ENCODE measurements around the gene LRRK1. TPM values are rescaled to one million over a fixed set of nuclear protein-coding genes. Genes with fewer than 3 reads are reported as not detected.

The LRRK1 gene
- polyA plus RNA-seq, 1 donor from 2014 or later = 13.2 TPM

GRCh38 chr15:101115786-101116680, 196.9 kb downstream of the LRRK1 start:
- peak overlapping the region in 1 of 3 donors; percentile 72 for H3K27ac Mint-ChIP-seq

GRCh38 chr15:101116681-101116976, 197.5 kb downstream of the LRRK1 start:
- no peaks in the 10 kb centered on the region for H3K36me3 Mint-ChIP-seq
- H3K9me3 Mint-ChIP-seq = no peaks in the 10 kb centered on the region
- H3K27ac Mint-ChIP-seq = peak overlapping the region in 1 of 3 donors; percentile 72
- H3K4me1 Mint-ChIP-seq = peaks cover 4% of the 10 kb centered on the region in 3 donors
- no peak overlapping the region for H3K4me3 Mint-ChIP-seq
- H3K27me3 Mint-ChIP-seq = peaks cover 5% of the 10 kb centered on the region

More at GRCh38 chr15:101115786-101116680, 196.9 kb downstream of the LRRK1 start:
- no peaks in the 10 kb centered on the region for H3K9me3 Mint-ChIP-seq
- no peak overlapping the region for H3K4me3 Mint-ChIP-seq
- peaks cover 2 to 4% (median 4%) of the 10 kb centered on the region in 3 donors for H3K4me1 Mint-ChIP-seq
- peaks cover 5% of the 10 kb centered on the region for H3K27me3 Mint-ChIP-seq
- H3K36me3 Mint-ChIP-seq = peaks cover 3% of the 10 kb centered on the region

- Mint-ChIP-seq H3K9me3 (no peaks in the 10 kb centered on the region), H3K27ac (no peak overlapping the region), H3K27me3 (peaks cover 6% of the 10 kb centered on the region), H3K4me1 (peaks cover 4 to 9% (median 8%) of the 10 kb centered on the region in 3 donors), H3K36me3 (no peaks in the 10 kb centered on the region), H3K4me3 (no peak overlapping the region)
These were observed 199.0 kb downstream of the LRRK1 start for GRCh38 chr15:101118116-101118515.

- peaks cover 4 to 14% (median 8%) of the 10 kb centered on the region in 3 donors for H3K4me1 Mint-ChIP-seq
- H3K9me3 Mint-ChIP-seq = no peaks in the 10 kb centered on the region
- no peaks in the 10 kb centered on the region for H3K36me3 Mint-ChIP-seq
- H3K27ac Mint-ChIP-seq = no peak overlapping the region
- H3K4me3 Mint-ChIP-seq = no peak overlapping the region
- peaks cover 6% of the 10 kb centered on the region for H3K27me3 Mint-ChIP-seq
These were observed 199.5 kb downstream of the LRRK1 start for GRCh38 chr15:101118615-101119014.

GRCh38 chr15:101119181-101119580, 200.0 kb downstream of the LRRK1 start:
- Mint-ChIP-seq H3K27ac (no peak overlapping the region), H3K27me3 (peaks cover 6% of the 10 kb centered on the region), H3K4me1 (peaks cover 9 to 17% (median 10%) of the 10 kb centered on the region in 3 donors), H3K36me3 (no peaks in the 10 kb centered on the region), H3K4me3 (peak overlapping the region in 2 of 4 donors; percentile 9 to 17), H3K9me3 (no peaks in the 10 kb centered on the region)

Other genes starting within 250 kb of the LRRK1 start
- not detected for gene ALDH1A3, start 39.5 kb upstream of the LRRK1 start, polyA plus RNA-seq